ENCODE measurements around the gene BRD1.
A peak's percentile ranks its signal among the peaks of the same experiment; 100 is the strongest.
"Not testable (repeated sequence)": the region's sequence is repeated elsewhere in the genome, so short reads cannot be mapped to it uniquely, and the experiment has no call there.

BRD1 gene

DNA sequence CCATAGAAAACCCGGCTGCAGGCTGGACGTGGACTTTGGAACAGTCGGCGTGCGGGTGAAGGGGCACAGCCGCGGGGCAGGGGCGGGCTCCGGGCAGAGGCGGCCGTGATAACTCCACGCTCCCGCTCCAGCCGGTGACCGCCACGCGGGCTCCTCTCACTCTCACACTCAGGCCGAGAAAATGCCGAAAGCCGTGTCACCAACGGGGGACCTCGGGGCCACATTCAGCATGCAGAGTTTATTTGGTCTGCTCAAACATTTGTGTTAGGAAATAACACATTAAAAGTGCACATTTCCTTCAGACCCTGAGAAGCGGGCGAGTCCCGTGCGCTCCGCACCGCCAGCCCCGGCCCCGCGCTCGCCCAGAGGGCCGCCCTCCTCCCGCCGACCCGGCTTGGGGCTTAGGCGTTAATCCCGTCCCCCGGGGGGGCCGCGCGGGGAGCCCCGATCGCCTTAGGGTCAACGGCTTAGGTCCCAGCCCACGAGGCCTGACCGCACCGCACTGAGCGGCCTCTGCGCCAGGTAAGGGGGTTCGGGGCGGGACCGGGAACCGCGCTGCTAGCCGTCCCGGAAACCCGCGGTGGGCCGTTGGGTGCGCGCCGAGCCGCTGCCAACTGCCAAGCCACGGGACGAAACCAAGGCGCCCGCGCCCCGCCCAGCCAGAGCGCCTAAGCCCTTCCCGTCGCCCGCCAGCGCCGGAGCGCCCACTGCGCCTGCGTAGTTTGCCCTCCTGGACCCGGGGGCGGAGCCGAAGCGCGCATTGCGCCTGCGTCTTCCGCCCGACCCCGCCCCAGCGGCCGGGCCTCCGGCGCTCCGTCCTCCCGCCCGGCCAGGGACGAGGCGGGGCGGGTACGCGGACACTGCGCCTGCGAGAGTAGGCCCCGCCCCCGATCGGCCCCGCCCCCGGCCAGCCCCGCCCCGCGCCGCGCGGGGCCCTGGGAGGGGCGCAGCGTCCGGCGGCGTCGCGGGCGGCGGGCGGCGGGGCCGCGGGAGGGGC is 25.5 kb upstream of the BRD1 start, which contains the start of gene ZBED4:
ZBED4 (plus strand) TSS at position 947 of the 997 bp plus-strand sequence. CDS start 29,819 bp downstream, outside the sequence.
- peak; percentile 96 for DNase-seq

DNA sequence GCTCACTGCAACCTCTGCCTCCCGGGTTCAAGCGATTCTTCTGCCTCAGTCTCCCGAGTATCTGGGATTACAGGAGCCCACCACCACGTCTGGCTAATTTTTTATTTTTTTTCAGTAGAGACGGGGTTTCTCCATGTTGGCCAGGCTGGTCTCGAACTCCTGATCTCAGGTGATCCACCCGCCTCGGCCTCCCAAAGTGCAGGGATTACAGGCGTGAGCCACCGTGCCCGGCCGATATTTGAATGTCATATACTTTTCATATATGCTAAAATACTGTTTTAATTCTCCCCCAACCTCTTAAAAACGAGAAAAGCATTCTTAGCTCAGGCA is 24.9 kb upstream of the BRD1 start:
- not testable (repeated sequence) for DNase-seq

GRCh38 chr22:49850959-49851802 is 23.5 kb upstream of the BRD1 start:
- DNase-seq = no peak

- DNase-seq = no peak
These were observed 22.6 kb upstream of the BRD1 start for GRCh38 chr22:49850021-49850911.

GRCh38 chr22:49849161-49850020 is 21.7 kb upstream of the BRD1 start:
- DNase-seq = no peak

GRCh38 chr22:49848690-49849160 is 21.1 kb upstream of the BRD1 start:
- no peak for DNase-seq

GRCh38 chr22:49847751-49848689 is 20.3 kb upstream of the BRD1 start:
- DNase-seq = no peak

GRCh38 chr22:49845666-49846459 is 18.2 kb upstream of the BRD1 start:
- DNase-seq = no peak

- no peak for DNase-seq
These were observed 17.6 kb upstream of the BRD1 start for GRCh38 chr22:49845241-49845640.

DNA sequence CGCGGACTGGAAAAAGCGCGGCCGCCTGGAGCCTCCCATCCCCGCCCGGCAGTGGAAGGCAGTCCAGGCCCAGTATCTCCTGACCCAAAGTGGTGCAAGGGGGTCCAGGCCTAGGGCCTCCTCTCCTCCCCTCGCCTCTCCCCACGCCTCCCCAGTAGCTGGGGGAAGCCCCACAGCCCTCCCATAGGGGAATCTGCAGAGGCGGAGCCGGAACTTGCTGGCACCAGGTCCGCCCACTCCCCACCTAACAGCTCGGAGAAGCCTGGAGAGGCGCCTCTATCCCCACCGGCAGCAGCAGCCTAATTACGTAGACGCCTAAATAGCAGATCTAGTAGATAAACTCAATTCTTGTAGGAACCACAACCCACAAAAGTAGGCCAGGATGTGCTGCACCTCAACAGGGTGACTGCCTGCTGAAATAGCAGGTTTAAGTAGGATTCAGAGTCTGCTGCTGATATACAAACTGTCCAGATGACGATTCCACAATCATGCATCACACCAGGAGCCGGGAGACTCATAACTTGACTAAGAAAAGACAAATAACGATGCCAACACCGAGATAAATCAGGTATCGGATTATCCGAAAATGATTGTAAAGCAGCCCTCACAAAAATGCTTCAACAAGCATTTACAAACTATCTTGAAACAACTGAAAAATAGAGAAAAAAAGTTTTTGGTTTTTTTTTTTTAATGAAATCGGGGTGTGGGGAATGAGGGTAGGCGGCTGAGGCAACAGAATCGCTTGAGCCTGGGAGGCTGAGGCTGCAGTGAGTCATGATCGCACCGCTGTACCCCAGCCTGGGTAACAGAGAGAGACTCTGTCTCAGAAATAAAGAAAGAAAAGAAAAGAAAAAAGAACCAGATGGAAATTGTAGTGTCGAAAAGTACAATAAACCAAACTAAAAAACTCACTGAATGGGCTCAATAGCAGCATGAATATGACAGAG is 11.4 kb upstream of the BRD1 start:
- DNase-seq = no peak

DNA sequence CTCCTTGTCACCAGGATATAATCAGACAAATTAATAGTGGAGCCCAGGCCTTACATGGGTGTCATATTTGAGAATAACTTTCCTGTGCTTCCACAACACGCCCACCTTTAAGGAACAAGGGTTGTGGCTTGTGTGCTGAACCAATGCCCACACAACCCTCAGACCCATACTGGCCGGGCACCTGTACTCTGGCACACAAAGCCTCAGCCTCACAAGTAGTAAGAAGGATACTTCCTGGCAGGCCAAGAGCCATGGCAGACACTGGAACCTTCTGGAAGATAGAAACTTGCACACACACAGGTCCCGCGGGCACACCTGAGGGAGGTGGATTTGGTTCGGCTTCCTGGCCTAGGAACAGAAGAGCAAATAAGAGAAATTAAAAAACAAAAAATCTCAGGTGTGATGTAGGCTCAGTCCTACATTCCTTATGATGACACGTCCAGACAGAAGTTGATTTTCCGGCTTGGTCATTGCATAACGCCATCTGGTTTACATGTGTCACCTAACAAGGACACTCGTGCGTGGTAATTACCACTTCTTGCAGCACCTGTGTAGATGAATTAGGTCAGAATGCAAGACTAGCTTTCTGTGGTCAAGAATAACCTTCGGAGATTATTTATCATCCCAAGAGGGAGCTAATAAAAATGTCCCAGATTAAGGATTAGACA is 5.8 kb upstream of the BRD1 start:
- DNase-seq = no peak

- DNase-seq = no peak
These were observed 1.6 kb upstream of the BRD1 start for GRCh38 chr22:49829044-49829853.

DNA sequence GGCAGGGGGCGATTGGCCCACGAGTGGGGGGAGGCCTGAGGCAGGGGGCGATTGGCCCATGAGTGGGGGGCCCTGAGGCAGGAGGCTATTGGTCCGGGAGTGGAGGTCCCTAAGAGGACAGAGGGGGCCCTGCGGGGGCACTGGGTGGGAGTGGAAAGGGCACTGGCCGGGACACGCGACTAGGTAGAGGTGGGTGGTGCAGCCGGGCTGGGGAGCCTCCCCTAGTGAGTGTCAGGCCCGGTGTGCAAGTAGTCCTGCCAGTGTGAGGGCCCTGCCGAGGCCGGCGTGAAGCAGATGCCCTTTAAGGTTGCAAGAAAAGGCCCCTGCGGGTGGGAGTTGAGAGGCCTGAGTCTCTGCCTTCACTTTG is 909 bp upstream of the BRD1 start:
- DNase-seq = no peak

- peak; percentile 23 for DNase-seq
These were observed 311 bp downstream of the BRD1 start for GRCh38 chr22:49827271-49827852.

GRCh38 chr22:49826603-49827270 is 936 bp downstream of the BRD1 start:
- DNase-seq = peak; percentile 31
